Neural crest cell (in vitro differentiated cells): ENCODE data around the gene OSCP1. TPM values are rescaled to one million over a fixed set of nuclear protein-coding genes. Genes with fewer than 3 reads are reported as not detected.
"Not testable (repeated sequence)": the region's sequence is repeated elsewhere in the genome, so short reads cannot be mapped to it uniquely, and the experiment has no call there.

Experiments
- DNase-seq: peaks from one replicate; pipeline ENCODE4 v3.0.0; 2021; ENCODE audit warnings: low read depth, mixed read lengths, low spot score
- H3K27ac Mint-ChIP-seq: one replicate; pipeline ENCODE4 v1.8.0; 2021; ENCODE audit warnings: mild to moderate bottlenecking, mixed read lengths; ENCODE audit not compliant: unreplicated experiment
- H3K27me3 Mint-ChIP-seq: 2 replicates; pipeline ENCODE4 v1.8.0; 2021; ENCODE audit warnings: low read depth, mild to moderate bottlenecking, mixed read lengths
- H3K36me3 Mint-ChIP-seq: 2 replicates; pipeline ENCODE4 v1.8.0; 2021; ENCODE audit warnings: low read depth, mild to moderate bottlenecking, mixed read lengths
- H3K4me1 Mint-ChIP-seq: 2 replicates; pipeline ENCODE4 v1.8.0; 2021; ENCODE audit warnings: mixed read lengths
- H3K4me3 Mint-ChIP-seq: one replicate; pipeline ENCODE4 v1.8.0; 2021; ENCODE audit warnings: mild to moderate bottlenecking, mixed read lengths
- H3K9me3 Mint-ChIP-seq: 2 replicates; pipeline ENCODE4 v1.8.0; 2021; ENCODE audit warnings: mixed read lengths
- CTCF ChIP-seq: fragments of 200-600 bp; sonication (generic); conservative IDR thresholded peaks from 2 replicates; pipeline ENCODE4 v1.5.0; 2021; ENCODE audit warnings: antibody characterized with exemption, mild to moderate bottlenecking
- long read RNA-seq: library from polyadenylated mRNA; unstranded; transcript quantifications from one replicate; pipeline ENCODE4 v2.0.0, GENCODE V29; 2020
- total RNA-seq: library from RNA; stranded (reverse); gene quantifications from 2 replicates; pipeline ENCODE4 v1.2.1, GENCODE V29; 2021

The OSCP1 gene
- total RNA-seq = 10.5 and 11.5 TPM in 2 replicates
- long read RNA-seq, transcript OSCP1-201 (10 exons, 1,455 nt) = major isoform, 22 of 22 reads
- long read RNA-seq, partial matches to known transcripts = 0 of 22 reads
- long read RNA-seq, other reads (novel, unspliced or antisense) = 0 of 22 reads

GRCh38 chr1:36450270-36450918 is at the start of gene OSCP1:
TSS of gene OSCP1 (minus strand) at chr1:36450451. CDS start at chr1:36450369, 82 bp downstream.
- DNase-seq = peak; percentile 89
- Mint-ChIP-seq H3K27ac (peak within 1 kb of the TSS; percentile 96), H3K9me3 (no peaks in the 10 kb centered on the region), H3K4me3 (peak within 1 kb of the TSS; percentile 95), H3K36me3 (no peaks in the 10 kb centered on the region), H3K4me1 (peaks cover 42% of the 10 kb centered on the region), H3K27me3 (peaks cover 3% of the 10 kb centered on the region)
- TF ChIP-seq CTCF = no peak

GRCh38 chr1:36497207-36497606 is 47.0 kb upstream of the OSCP1 start:
- DNase-seq = no peak
- no peaks in the 10 kb centered on the region for H3K36me3 Mint-ChIP-seq
- peaks cover 38% of the 10 kb centered on the region for H3K27me3 Mint-ChIP-seq
- peaks cover 6% of the 10 kb centered on the region for H3K9me3 Mint-ChIP-seq
- no peak for TF ChIP-seq CTCF
- H3K4me1 Mint-ChIP-seq = no peaks in the 10 kb centered on the region
- no peak overlapping the region for H3K27ac Mint-ChIP-seq
- H3K4me3 Mint-ChIP-seq = no peak overlapping the region

- Mint-ChIP-seq H3K4me1 (no peaks in the 10 kb centered on the region), H3K36me3 (no peaks in the 10 kb centered on the region), H3K27ac (peak overlapping the region; percentile 22), H3K27me3 (peaks cover 33% of the 10 kb centered on the region), H3K9me3 (peaks cover 6% of the 10 kb centered on the region), H3K4me3 (no peak overlapping the region)
- no peak for DNase-seq
- no peak for TF ChIP-seq CTCF
Measured at GRCh38 chr1:36494971-36495370, 44.7 kb upstream of the OSCP1 start.

- no peaks in the 10 kb centered on the region for H3K4me1 Mint-ChIP-seq
- no peak overlapping the region for H3K4me3 Mint-ChIP-seq
- H3K9me3 Mint-ChIP-seq = peaks cover 6% of the 10 kb centered on the region
- H3K36me3 Mint-ChIP-seq = no peaks in the 10 kb centered on the region
- no peak for TF ChIP-seq CTCF
- no peak overlapping the region for H3K27ac Mint-ChIP-seq
- DNase-seq = no peak
- peaks cover 33% of the 10 kb centered on the region for H3K27me3 Mint-ChIP-seq
Measured at GRCh38 chr1:36493524-36493923, 43.3 kb upstream of the OSCP1 start.

GRCh38 chr1:36492491-36492890 is 42.2 kb upstream of the OSCP1 start:
- no peaks in the 10 kb centered on the region for H3K36me3 Mint-ChIP-seq
- H3K4me1 Mint-ChIP-seq = no peaks in the 10 kb centered on the region
- H3K4me3 Mint-ChIP-seq = no peak overlapping the region
- TF ChIP-seq CTCF = no peak
- DNase-seq = no peak
- peaks cover 6% of the 10 kb centered on the region for H3K9me3 Mint-ChIP-seq
- H3K27me3 Mint-ChIP-seq = peaks cover 24% of the 10 kb centered on the region
- peak overlapping the region; percentile 90 for H3K27ac Mint-ChIP-seq

- Mint-ChIP-seq H3K27me3 (peaks cover 13% of the 10 kb centered on the region), H3K27ac (peak overlapping the region; percentile 24)
- not testable (repeated sequence) for H3K36me3 Mint-ChIP-seq, H3K4me1 Mint-ChIP-seq, H3K9me3 Mint-ChIP-seq, DNase-seq, H3K4me3 Mint-ChIP-seq
Measured at GRCh38 chr1:36489258-36490051, 39.2 kb upstream of the OSCP1 start.
